ENCODE data around the gene HDAC4.

The HDAC4 gene

DNA sequence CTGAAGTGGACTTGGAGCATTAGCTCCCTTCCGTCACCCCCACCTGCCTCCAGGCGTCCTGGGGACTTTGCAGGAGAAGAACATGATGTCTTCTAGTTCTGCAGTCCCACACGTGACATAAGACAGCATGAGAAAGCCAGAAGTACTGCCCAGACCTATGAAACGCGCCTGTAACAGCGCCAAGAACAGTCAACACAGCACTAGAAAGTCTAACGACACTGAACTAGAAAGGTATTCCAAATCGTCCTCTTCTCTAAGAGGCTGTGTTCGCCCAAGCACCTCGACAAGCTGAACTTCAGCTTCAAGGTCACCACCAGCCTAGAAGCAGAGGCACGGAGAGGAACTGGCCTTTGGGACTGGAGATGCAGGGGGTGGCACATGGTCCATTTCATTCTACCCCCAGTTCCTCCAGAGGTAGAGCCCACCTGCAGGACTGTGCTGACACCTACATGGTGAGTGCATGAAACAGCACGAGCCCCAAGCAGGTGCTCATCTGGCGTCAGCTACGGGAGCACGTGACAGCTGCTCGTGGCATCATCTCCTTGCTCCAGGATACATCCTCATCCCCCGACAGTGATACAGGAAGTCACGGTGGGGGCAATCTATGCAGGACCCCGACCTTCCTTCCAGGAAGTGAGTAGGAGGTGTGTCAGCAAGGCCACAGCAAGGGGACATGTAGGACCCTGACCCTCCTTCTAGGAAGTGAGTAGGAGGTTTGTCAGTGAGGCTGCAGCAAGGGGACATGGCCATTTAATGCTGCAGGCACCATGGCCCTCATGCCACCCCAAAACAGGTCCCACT is 3.7 kb downstream of the HDAC4 start:
- peak in 1 of 2 experiments; percentile 24 for DNase-seq

DNA sequence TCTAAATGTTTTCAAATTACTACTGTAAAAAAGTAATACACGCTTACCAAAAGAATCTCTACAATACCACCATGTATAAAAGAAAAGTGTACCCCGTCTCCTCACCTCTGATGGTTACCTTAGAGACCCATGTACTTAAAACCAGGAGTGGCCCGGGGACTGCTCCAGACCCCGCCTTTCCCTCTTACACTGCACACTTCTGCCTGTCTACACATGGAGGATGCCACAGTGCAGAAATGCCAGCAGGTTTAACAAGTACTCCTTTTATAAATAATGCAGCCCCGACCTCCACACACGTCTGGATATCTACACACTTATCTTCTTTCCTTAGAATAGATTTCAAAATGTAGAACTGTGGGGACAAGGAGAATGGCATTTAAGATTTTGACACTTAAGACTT is 5.3 kb downstream of the HDAC4 start:
- no peak for DNase-seq

DNA sequence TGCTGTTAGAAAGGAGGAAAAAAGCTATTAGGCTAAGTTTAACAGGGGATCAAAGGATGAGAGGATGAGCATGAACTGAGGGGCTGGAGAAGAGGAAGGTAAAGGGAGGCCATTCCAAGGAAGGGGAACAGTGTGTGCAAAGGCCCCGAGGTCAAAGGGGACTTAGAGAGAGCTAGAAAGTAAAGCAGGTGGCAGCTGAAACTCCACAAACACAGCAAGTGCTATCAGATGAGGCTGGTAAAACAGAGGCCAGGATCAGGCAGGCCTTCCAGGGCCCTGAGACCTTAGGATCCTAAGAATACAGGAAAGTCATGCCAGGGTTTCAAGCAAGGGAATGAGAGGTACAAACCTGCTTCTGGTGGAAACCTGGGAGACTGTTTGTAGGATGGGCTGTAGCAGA is 5.8 kb downstream of the HDAC4 start:
- DNase-seq, result no peak

DNA sequence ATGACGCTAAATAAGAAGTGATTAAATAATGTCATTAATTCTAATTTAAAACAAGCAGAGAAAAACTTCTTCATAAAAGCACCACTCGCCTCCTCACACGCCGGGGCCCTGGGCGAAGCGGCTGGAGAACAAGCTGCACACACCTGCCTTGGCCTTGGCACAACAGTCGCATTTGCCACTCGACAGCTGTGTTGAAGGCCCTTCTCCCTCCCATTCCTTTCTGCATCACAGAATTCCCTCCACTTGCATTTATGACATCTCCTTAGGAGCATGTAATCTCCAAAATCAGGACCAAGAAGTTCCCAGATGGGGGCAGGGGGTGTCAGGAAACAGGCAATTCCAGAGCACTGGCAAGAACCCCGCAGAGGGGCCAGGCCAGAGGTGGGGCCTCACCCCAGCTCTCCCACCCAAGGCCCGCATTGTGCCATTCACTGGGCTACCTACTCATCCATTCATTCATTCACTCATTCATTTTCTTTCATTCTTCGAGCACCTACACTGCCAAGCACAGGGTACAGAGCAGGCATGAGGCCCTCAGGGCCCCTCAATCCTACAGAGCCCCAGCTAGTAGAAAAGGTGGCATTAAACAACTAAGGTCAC is 6.4 kb downstream of the HDAC4 start:
- no peak for DNase-seq

DNA sequence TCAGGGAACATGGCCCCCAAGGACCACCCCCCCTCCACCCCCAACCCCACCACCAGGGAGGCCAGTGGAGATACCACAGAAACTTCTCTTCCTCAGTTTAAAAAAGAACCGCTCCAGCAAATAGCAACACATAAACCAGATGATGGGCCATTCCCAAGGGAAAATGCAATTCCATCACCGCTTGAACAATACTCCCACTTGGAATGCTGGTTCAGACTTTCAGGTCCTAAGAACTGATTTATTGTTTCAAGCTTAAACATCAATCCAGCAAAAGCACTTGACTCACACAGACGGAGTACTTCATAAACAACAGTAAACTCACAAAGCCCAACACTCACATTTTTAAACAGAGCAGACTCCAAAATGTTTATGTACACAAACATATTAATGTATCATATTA is 6.9 kb downstream of the HDAC4 start:
- DNase-seq, result no peak

DNA sequence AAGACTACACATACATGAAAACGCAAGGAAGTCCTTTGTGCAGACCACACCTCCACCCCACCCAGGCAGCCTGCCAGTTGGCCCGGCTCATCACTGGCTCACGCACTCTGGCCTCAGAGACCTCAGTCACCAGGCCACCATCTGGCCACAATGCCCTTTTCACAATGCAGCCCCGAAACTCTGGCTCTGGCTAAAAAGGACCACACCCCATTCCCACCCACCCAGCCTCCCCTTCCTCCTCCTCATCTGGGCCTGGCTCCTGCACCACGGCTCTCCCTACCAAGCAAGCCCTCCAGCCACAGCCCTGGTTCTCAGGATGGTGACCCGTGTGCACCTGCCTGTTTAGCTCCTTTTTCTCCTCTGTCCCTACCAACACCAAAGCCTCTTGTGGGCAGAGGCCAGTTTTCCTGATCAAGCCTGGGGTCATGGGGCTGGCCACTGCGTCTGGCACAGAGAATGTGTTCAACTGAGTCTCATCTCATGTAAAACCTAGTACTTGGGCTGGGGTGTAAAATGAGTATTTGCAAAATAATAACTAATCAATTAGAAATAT is 7.4 kb downstream of the HDAC4 start:
- no peak for DNase-seq

DNA sequence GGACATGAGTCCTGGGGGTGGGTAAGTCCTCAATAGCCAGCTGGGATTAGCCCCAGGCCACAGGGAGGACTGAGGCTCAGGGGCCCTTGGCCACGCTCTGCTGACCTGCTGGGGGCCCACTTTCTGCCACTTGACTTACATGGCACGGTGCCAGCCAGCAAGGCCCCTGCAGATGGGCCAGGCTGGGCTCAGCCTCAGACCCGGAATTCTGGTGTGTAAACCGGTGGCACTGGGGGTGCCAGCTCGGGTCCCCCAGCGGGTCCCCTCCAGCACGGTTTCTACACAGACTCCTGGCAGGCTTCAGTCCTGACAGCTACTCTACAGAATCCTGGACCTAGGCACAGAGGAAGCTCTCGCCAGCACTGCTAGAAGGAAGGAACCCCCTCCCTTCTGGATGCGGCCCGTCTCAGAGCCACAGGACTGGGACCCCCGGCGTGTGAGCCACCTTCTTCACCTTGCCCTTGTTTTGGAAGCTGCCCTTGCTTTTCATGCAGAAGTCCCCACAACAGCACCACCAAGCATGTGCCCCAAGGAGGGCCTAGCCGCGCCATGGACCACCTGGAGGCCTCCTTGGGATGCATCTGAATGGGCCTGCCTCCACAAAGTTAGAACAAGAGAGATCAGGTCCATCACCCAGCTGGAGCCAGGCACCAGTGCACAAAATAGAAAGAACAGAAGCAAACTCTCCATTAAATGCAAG is 8.0 kb downstream of the HDAC4 start:
- no peak for DNase-seq

DNA sequence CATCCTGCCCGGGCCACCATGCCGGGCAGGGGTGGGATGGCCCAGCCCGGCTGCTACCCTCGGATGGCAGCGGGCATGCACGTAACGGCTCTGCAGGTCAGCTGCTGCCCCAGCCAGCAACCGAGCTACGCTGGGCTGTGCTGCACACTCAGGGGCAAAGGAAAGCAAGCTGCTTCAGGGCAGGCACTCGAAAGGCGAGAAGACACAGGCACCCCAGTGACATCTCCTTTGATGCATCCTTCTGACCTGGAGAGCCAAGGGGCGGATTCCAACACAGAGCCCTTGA is 8.8 kb downstream of the HDAC4 start:
- DNase-seq, result no peak

DNA sequence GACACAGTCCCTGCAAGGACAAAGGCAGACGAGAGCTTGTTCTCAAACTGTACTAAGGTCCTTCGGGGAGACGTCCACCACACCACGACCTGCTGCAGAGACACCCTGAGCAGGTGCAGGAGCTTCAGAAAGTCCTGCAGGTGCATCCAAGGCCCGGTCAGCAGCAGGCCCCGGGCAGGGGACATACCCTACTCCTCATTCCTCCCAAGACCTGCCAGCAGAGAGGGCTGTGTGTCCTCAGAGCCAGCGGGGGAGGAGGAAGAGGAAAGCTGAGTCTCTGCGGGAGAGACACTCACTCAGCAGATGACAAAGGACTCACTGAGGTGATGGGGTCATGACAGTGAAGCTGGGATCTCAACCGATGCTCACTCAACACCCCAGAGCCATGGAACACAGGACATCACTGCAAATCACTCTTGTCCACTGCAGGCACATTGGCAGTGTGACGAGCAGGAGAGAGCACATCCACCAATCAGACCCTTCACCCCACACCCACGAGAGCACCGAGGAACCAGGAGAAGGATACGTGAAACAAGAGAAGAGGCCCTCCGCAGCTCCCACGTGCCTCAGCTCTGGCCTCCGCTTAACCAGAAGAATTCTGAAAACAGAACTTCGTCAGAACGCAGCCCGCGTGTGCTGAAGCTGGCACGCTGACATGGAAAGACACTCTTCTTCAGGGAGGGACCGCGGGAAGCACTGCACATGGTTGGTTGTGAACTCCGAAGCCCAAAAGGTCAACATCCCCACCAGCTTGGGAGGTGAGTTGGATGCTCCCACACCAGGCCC is 9.3 kb downstream of the HDAC4 start:
- DNase-seq, result no peak

DNA sequence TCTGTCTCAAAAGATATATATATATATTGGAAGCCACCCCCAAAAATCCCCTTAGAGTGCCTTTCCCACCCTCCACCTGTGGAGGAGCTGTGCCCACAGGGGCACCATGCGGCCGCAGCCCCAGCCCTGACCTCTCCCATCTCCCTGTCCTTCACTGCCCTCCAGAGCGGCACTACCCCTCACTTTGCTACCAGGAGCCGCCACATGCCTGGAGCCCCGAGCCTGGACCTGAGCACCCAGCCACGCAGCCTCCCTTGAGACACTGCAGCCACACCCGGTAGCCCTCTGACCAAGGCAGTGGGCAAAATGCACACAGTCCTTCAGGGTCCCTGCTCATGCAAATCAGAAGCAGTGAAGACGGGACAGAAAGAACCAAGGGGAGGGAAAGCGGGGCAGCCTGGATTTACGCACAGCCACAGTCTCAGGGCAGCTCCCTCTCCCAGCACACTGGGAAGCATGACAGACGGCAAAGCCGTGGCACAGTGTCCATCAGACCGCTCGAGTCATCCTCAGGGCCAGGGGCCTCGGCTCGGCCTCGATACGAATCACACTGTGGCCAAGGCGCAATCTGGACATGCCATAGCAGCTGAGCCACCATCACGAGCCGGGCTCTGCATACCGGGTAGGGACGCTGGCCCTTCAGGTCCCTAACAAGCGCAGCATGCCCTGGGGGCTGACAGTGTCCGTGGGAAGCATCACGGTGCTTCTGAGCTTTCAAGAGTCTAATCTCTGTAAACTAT is 10.1 kb downstream of the HDAC4 start:
- DNase-seq, result no peak

DNA sequence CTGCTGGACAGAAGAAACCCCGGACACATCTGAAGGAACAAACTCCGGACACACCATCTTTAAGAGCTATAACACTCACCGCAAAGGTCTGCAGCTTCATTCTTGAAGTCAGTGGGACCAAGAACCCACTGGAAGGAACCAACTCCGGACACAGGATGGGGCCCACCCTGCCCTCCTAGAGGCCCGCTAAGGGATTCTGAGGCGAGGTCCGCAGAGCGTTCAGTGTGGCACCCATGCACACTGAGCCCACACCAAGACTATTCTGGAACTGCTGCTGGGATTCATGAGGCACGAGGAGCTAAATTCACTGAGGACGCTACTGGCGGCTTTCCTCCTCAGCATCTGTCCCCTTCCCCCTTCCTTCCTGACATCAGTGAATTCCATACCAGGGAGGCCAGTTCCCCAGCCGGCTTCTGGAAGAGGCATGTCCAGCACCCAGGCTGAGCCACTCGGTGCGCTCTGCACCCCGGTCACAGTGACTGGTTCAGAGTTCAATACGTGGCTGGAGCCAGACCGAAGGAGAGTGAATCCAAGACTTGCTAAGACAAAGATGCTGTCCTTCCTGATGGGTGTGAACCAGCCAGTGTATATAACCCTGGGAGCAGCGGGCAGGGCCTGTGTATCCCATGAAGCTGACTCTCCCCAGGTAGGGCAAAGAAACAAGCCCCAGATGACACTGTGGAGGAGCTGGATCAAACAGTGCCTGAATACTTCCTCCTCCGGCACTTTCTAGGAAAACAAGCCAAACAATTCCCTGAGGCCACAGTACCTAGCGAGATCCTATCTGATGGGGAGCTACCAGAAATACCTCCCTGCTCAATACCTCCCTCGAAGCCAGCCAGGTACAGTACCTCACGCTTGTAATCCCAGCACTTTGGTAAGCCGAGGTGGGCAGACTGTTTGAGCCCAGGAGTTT is 11.1 kb downstream of the HDAC4 start:
- no peak for DNase-seq

DNA sequence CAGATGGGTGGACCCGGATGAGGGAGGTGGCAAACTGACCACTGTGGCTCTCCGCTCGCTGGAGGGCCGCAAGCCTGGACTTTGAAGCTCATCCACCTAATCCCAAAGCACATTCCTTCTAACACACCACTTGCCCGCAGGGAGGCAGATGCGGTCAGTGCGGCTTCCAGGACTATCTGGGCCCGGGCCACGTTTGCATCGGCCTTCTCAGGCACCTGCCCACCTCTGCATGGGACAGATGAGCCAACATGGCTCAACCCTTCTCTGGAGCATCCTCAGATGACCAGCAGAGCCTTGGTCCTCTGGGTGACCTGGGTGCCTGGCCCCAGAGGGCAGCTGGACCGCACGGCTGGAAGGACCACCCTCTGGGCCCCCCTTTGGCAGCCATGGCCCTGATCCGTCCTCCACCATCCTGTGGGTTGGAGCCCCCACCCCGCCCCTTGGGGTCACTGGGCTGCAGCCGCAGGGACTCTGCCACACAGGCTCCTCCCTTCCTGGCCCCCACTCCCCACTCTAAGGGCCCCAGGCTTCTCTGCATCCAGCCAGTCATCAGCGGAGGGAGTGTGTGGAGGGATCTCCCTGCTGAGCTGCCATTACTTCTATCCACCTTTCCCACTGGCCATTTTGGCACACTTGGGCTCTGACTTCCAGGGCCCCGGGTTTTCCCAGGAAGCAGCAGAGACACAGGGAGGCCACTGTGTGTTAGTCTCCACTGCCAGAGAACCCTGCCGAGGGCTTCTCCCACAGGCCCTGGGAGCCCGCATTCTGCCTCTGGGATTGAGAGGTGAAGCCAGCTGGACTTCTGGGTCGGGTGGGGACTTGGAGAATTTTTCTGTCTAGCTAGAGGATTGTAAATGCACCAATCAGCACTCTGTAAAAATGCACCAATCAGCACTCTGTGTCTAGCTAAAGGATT is 12.3 kb downstream of the HDAC4 start:
- no peak for DNase-seq

DNA sequence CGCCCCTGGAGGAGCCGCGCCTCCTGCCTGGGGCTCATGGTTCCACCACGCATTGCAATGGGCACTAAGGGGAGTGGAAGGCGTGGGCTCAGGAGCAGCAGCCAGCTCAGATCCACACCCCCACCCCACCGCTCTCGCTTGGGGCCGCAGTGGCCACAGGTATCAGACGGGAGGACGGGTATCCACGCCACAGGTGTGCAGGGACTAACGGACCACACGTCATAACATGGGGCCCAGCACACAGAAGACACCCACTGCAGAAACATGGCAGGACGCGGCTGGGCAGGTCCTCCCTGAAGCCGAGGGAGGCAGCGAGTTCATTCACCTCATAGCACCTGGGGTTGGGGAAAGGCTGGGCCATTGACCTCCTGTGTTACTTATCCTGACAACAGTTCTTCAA is 13.0 kb downstream of the HDAC4 start:
- DNase-seq, result no peak

DNA sequence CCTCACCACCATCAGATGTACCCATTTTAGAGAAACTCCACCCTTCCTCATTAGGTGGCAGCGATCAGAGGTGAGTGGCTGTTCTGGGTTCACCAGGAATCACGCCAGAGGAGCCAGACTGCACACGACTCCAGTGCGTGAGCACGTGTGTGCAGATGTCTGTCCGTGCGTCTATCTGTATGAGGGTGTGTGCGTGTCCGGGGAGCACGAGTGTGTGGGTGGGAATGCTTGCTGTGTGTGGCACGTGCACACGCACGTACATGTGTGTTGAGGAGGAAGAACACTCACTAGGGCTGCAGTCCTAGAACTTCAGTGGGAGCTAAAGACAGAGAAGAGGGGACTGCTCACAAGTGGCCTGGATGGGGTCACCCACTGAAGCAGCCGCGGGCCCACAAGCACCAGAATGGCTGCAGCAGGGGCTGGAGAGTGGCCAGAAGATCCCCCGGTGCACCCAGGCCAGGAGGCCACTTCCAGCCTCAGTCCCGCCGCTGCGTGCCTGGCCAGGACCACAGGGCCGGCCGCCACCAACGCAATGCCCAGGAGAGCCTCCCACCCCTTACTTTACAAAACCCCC is 13.9 kb downstream of the HDAC4 start:
- no peak for DNase-seq

DNA sequence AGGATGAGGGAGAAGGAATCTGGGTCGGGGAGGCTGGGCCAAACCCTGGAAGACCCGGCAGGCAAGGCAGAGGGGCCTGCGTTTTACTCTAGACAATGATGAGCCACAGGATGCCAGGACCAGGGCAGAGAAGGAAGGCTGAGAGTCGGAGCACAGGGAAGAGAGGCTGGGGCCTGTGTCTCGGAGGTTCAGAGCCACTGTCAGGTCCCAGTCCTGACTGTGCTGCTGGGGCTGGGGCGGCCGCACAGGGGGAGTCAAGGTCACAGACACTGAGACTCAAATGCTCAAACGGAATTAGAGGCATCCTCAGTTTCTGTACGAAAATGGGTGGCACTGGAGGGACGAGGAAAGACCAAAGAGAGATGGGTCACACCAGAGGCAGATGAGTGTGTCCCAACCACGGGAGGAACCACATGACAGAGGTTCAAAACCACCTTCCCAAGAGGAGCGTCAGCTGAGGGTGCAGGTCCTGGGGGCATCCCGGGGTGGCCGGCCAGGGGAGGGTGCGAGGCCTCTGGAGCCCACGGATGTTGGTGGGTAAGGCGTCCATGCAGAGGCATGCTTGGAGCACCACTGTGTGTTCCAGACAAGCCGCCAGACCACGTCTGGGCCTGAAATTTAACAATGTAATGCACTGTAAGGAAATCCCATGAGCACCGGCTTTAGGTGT is 14.7 kb downstream of the HDAC4 start:
- DNase-seq, result no peak

DNA sequence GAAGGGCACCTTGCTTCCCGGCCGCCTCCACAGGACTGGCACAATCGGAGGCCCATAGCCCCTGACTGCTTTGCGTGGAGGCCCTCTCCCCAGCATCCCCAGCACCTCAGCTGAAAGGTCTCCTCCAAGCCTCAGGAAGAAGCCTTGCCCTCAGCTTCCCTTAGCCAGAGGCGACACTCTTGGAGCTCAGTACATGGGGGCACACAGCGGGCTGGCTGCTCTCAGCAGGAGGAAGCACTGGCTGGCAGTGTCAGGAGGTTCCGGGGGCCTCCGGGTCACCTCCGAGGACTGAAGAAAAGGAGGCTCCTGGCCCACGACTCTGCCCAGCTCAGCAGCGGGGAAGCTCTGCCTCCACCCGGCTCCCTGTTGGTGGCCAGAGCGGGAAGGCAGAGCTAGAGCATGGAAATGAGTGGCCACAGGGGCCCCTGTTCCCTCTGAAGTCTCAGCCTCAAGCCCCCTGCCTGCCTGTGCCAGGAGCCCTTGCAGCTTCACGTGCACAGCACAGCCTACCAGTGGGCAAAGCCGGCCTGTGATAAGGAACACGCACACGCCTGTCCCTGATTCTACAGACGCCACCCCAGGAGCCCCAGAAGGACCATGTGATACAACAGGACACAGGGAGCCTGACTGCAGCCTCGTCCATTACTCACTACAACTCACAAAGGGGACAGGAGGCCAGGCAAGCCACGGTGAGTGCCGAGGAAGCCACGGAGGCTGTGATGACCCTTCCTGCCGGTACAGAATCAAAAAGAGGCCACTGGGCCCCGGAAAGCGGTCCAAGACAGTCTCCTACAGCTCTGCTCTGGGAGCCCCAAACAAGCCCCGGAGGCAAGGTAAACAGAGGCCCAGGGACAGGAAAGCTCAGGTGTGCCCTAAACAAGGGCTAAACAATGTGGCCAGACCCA is 15.5 kb downstream of the HDAC4 start:
- DNase-seq, result no peak

DNA sequence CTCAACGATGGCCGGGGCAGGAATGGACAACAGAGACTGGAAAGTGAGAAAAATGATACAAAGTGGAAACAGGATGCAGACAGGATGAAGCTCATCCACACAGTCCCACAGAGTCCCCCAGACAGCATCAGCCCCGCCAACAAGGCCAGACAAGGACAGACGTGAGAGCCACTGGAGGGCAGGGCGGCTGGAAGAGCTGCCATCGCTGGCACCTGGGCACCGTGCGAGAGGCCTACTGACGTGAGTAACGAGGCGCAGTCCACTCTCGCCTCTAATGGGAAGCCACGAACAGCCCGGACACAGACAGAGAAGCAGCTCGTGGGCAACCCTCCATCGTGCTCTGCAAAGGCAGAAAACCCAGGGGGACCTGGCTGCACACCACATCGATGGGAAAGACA is 17.1 kb downstream of the HDAC4 start:
- DNase-seq, result no peak

DNA sequence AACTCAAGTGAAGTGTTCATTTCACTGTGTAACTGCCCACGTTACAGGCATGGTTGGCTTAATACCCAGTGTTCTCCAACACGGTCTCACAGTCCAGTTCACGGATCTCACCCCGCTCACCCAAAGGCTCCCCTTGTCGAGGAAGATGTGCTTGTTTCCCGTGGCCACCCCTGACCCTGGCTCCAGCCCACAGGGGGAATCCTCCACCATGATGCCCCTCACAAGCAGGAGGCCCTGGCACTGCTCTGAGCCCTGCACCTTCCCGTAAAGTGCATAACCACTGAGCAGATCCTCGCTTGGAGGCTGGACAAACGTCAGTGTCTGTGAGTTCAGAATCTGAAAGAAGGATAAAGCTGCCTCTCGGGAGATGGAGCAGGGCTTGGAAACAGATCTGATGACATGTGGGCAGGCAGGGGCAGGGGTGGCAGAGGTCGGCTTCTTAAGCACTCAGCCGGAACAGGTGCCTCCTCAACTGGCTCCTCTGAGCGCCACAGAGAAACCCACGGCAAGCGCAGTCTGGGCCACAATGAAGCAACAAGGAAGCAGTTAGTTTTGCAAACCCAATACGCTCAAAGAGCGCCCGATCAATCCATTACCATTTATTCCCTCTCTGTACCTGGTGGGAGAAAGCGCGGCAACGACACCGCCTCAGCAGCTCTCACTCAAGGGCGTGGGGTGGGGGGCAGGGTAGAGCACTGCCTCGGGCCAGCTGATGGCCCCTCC is 17.6 kb downstream of the HDAC4 start:
- DNase-seq, result no peak
